ENCODE data around the gene KAT6B.

GRCh38 chr10:75071756-75072155, 245.4 kb downstream of the KAT6B start:
- TF ChIP-seq CTCF (IDR thresholded peaks at IDR 0.05 in 4 of 5, conservative IDR thresholded peaks at IDR 0.05 in 1 of 5) (no peak), POLR2A (IDR thresholded peaks at IDR 0.05) (no peak)
